ENCODE data around the gene TCEAL5. TPM values are rescaled to one million over a fixed set of nuclear protein-coding genes. Genes with fewer than 3 reads are reported as not detected.

The TCEAL5 gene
- total RNA-seq: under 1 TPM in 4 of 9 donors, not detected in 5; 0.27 to 0.52 (median 0.38) TPM
- polyA plus RNA-seq: under 1 TPM; 0.19 TPM
- long read RNA-seq, donor 1: 0 reads
- long read RNA-seq, donor 2: 0 reads
- long read RNA-seq, donor 3: 0 reads

- DNase-seq: peak in 1 of 5 donors; percentile 5
- Histone ChIP-seq H3K36me3 (no peaks in the 10 kb centered on the region), H3K27ac (no peak within 1 kb of the TSS), H3K4me1 (peaks cover 0 to 5% (median 0%) of the 10 kb centered on the region in 12 donors), H3K27me3 (peaks cover 0 to 55% (median 0%) of the 10 kb centered on the region in 9 donors), H3K4me3 (peak within 1 kb of the TSS in 8 of 12 donors; percentile 15 to 38 (median 23)), H3K9me3 (no peaks in the 10 kb centered on the region)
- TF ChIP-seq POLR2A (IDR thresholded peaks at IDR 0.05): no peak
- no peak for TF ChIP-seq CTCF (IDR thresholded peaks at IDR 0.05)
- no peak for ATAC-seq
- WGBS, 4 donors: 3 to 26% (median 12%) methylated on average over 16 to 17 of the region's 17 CpGs
- intact Hi-C loops (cut with DNase I): no loop called here
Measured at GRCh38 chrX:103276581-103277002, at the start of gene TCEAL5. Gene TCEAL5, minus strand, starts transcription at chrX:103276750. Its CDS starts 2,187 bp downstream, at chrX:103274563.

- WGBS, 4 donors: 54 to 71% (median 62%) methylated on average over 3 of the region's 3 CpGs
- Histone ChIP-seq H3K36me3 (no peaks in the 10 kb centered on the region), H3K27me3 (peaks cover 0 to 46% (median 0%) of the 10 kb centered on the region in 9 donors), H3K27ac (no peak overlapping the region), H3K9me3 (no peaks in the 10 kb centered on the region), H3K4me1 (peaks cover 0 to 5% (median 0%) of the 10 kb centered on the region in 12 donors), H3K4me3 (peak overlapping the region in 1 of 12 donors; percentile 44)
- DNase-seq (no peak), ATAC-seq (no peak)
- TF ChIP-seq POLR2A (IDR thresholded peaks at IDR 0.05) (no peak), CTCF (IDR thresholded peaks at IDR 0.05) (no peak)
- intact Hi-C loops (cut with DNase I): no loop called here
Measured at GRCh38 chrX:103311399-103311780, 34.8 kb upstream of the TCEAL5 start.

- peaks cover 0 to 5% (median 0%) of the 10 kb centered on the region in 12 donors for H3K4me1 ChIP-seq
- no peaks in the 10 kb centered on the region for H3K36me3 ChIP-seq
- peak in 4 of 5 donors; percentile 18 to 58 (median 25) for DNase-seq
- intact Hi-C loops (cut with DNase I): no loop called here
- WGBS, 4 donors: 2 to 44% (median 12%) methylated on average over 22 to 52 of the region's 52 CpGs
- peak within 1 kb of the TSS; percentile 25 to 60 (median 46) for H3K4me3 ChIP-seq
- H3K9me3 ChIP-seq: no peaks in the 10 kb centered on the region
- peaks cover 0 to 50% (median 0%) of the 10 kb centered on the region in 9 donors for H3K27me3 ChIP-seq
- ATAC-seq: peak in 3 of 4 donors; percentile 59 to 75 (median 63)
- H3K27ac ChIP-seq: no peak within 1 kb of the TSS
- TF ChIP-seq CTCF (IDR thresholded peaks at IDR 0.05) (no peak), POLR2A (IDR thresholded peaks at IDR 0.05) (no peak)
Measured at GRCh38 chrX:103310555-103311398, 34.2 kb upstream of the TCEAL5 start, which contains the start of gene BEX2. Gene BEX2, minus strand, starts transcription at chrX:103310990. Its CDS starts 1,014 bp downstream, at chrX:103309976.

Data from heart left ventricle (tissue), 16 donors.